ENCODE data around the gene NACC1. TPM values are rescaled to one million over a fixed set of nuclear protein-coding genes. Genes with fewer than 3 reads are reported as not detected.

Gene NACC1
- total and polyA plus RNA-seq, 2 donors (not counting 3 experiments of a cell fraction or from before 2014, with no cell fraction given) = 97.6 to 120 TPM

DNA sequence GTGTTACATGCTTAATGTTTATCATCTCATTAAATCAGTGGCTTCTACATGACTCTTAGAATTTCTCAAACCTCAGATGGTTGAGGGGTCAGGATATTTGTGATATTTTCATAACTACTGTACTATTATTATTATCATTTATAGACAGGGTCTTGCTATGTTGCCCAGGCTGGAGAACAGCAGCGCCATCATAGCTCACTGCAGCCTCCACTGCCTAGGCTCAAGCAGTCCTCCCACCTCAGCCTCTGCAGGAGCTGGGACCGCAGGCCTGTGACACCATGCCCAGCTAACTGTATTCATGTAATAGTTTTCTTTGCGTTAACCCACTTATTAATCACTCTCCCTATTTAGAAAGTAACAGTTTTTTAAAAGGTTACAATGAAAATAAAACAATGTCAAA lies 41.6 kb downstream of the NACC1 start:
- H3K36me3 ChIP-seq (ENCODE audit: control insufficient read depth in 2 of 2, extremely low read depth in 1 of 2, insufficient read depth in 2 of 2, low read length in 2 of 2) = no peaks in the 10 kb centered on the region
- DNase-seq (ENCODE audit: low read depth, low spot score) = no peak
- FAIRE-seq = no peak
- no peaks in the 10 kb centered on the region for H3K9me1 ChIP-seq (replicated peaks; ENCODE audit: control insufficient read depth, extremely low read depth, insufficient read depth, low read length)
- no peaks in the 10 kb centered on the region for H3K27me3 ChIP-seq (ENCODE audit: control insufficient read depth in 2 of 2, insufficient read depth in 2 of 2, low read length in 2 of 2)
- intact Hi-C loops (cut with micrococcal nuclease) = no loop called here
- dilution Hi-C loops (cut with MboI; ENCODE audit: extremely low pct_ligation_motif_present, low sequenced_read_pairs) = no loop called here
- TF ChIP-seq EZH2 (IDR thresholded peaks at IDR 0.05; ENCODE audit: borderline replicate concordance, low read depth, low read length, severe bottlenecking) = no peak
- TF ChIP-seq POLR2A (IDR thresholded peaks at IDR 0.05; ENCODE audit: low read depth, low read length) = no peak
- TF ChIP-seq MYC (IDR thresholded peaks at IDR 0.05; ENCODE audit: low read depth, low read length) = no peak
- TF ChIP-seq FOS (IDR thresholded peaks at IDR 0.05; ENCODE audit: borderline replicate concordance, insufficient read depth, low read length) = no peak
- no peak for TF ChIP-seq JUN (IDR thresholded peaks at IDR 0.05; ENCODE audit: borderline replicate concordance, insufficient read depth, insufficient read length, low read depth)
- TF ChIP-seq GATA2 (IDR thresholded peaks at IDR 0.05; ENCODE audit: insufficient read depth, insufficient read length, low read depth, low read length) = no peak
- TF ChIP-seq, protein P1, sequence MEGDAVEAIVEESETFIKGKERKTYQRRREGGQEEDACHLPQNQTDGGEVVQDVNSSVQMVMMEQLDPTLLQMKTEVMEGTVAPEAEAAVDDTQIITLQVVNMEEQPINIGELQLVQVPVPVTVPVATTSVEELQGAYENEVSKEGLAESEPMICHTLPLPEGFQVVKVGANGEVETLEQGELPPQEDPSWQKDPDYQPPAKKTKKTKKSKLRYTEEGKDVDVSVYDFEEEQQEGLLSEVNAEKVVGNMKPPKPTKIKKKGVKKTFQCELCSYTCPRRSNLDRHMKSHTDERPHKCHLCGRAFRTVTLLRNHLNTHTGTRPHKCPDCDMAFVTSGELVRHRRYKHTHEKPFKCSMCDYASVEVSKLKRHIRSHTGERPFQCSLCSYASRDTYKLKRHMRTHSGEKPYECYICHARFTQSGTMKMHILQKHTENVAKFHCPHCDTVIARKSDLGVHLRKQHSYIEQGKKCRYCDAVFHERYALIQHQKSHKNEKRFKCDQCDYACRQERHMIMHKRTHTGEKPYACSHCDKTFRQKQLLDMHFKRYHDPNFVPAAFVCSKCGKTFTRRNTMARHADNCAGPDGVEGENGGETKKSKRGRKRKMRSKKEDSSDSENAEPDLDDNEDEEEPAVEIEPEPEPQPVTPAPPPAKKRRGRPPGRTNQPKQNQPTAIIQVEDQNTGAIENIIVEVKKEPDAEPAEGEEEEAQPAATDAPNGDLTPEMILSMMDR (IDR thresholded peaks at IDR 0.05; ENCODE audit: extremely low read depth in 1 of 2, insufficient read depth in 1 of 2, low read depth in 1 of 2, low read length in 2 of 2) = no peak
- no peak overlapping the region for H3K9ac ChIP-seq (replicated peaks; ENCODE audit: extremely low read depth, insufficient read depth, low read length)
- H2AFZ ChIP-seq (ENCODE audit: low read depth, low read length) = no peak overlapping the region
- no peak overlapping the region for H3K27ac ChIP-seq (ENCODE audit: insufficient read depth, low read depth, low read length)
- BruUV-seq (replicated peaks) = no TSS peak
- ChIA-PET POLR2A (no interaction called here), CTCF (no interaction called here)
- H3K4me1 ChIP-seq (ENCODE audit: control insufficient read depth, extremely low read depth, insufficient read depth, low read length) = peaks cover 40% of the 10 kb centered on the region
- H4K20me1 ChIP-seq (replicated peaks; ENCODE audit: control insufficient read depth, extremely low read depth, insufficient read depth, low read length) = no peaks in the 10 kb centered on the region
- H3K9me3 ChIP-seq (replicated peaks; ENCODE audit: control insufficient read depth, insufficient read depth, low read length) = no peaks in the 10 kb centered on the region
- H3K79me2 ChIP-seq (ENCODE audit: control insufficient read depth, insufficient read depth, low read length) = peaks cover 6% of the 10 kb centered on the region
- H3K4me3 ChIP-seq (replicated peaks in 1 of 3; ENCODE audit: insufficient read depth in 1 of 3, low read depth in 1 of 3, low read length in 3 of 3) = no peak overlapping the region
- H3K4me2 ChIP-seq (ENCODE audit: insufficient read depth, low read length) = no peak overlapping the region

DNA sequence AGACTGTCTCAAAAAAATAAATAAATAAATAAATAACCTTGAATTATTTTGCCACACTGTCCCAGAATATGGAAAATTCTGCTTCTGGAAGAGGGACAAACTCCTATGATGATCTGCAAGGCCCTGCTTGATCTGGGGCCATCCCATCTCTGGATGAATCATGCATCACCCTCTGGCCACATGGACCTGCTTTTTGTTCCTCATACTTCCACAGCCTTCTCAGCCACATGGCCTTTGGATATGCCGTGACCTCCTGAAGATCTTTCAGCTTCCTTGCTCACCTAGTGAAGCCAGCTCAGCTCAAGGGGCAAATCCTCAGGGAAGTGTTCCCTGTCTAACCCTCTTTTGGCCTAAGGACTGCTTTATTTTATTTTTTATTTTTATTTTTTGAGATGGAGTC lies 42.5 kb downstream of the NACC1 start:
- no peak overlapping the region for H3K4me2 ChIP-seq (ENCODE audit: insufficient read depth, low read length)
- intact Hi-C loops (cut with micrococcal nuclease) = no loop called here
- ChIA-PET CTCF (no interaction called here), POLR2A (no interaction called here)
- FAIRE-seq = no peak
- no TSS peak for BruUV-seq (replicated peaks)
- dilution Hi-C loops (cut with MboI; ENCODE audit: extremely low pct_ligation_motif_present, low sequenced_read_pairs) = no loop called here
- H3K9me3 ChIP-seq (replicated peaks; ENCODE audit: control insufficient read depth, insufficient read depth, low read length) = no peaks in the 10 kb centered on the region
- H3K9ac ChIP-seq (replicated peaks; ENCODE audit: extremely low read depth, insufficient read depth, low read length) = no peak overlapping the region
- H2AFZ ChIP-seq (ENCODE audit: low read depth, low read length) = no peak overlapping the region
- no peak overlapping the region for H3K27ac ChIP-seq (ENCODE audit: insufficient read depth, low read depth, low read length)
- no peaks in the 10 kb centered on the region for H3K36me3 ChIP-seq (ENCODE audit: control insufficient read depth in 2 of 2, extremely low read depth in 1 of 2, insufficient read depth in 2 of 2, low read length in 2 of 2)
- DNase-seq (ENCODE audit: low read depth, low spot score) = no peak
- no peak overlapping the region for H3K4me3 ChIP-seq (replicated peaks in 1 of 3; ENCODE audit: insufficient read depth in 1 of 3, low read depth in 1 of 3, low read length in 3 of 3)
- peaks cover 41% of the 10 kb centered on the region for H3K4me1 ChIP-seq (ENCODE audit: control insufficient read depth, extremely low read depth, insufficient read depth, low read length)
- TF ChIP-seq GATA2 (IDR thresholded peaks at IDR 0.05; ENCODE audit: insufficient read depth, insufficient read length, low read depth, low read length) = no peak
- TF ChIP-seq POLR2A (IDR thresholded peaks at IDR 0.05; ENCODE audit: low read depth, low read length) = no peak
- TF ChIP-seq, protein P1 (IDR thresholded peaks at IDR 0.05; ENCODE audit: extremely low read depth in 1 of 2, insufficient read depth in 1 of 2, low read depth in 1 of 2, low read length in 2 of 2) = no peak
- no peak for TF ChIP-seq MYC (IDR thresholded peaks at IDR 0.05; ENCODE audit: low read depth, low read length)
- TF ChIP-seq, protein P2, sequence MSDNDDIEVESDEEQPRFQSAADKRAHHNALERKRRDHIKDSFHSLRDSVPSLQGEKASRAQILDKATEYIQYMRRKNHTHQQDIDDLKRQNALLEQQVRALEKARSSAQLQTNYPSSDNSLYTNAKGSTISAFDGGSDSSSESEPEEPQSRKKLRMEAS (IDR thresholded peaks at IDR 0.05; ENCODE audit: insufficient read depth, insufficient read length) = no peak
- no peak for TF ChIP-seq JUN (IDR thresholded peaks at IDR 0.05; ENCODE audit: borderline replicate concordance, insufficient read depth, insufficient read length, low read depth)
- TF ChIP-seq POLR2AphosphoS5 (IDR thresholded peaks at IDR 0.05; ENCODE audit: insufficient read depth, low read depth, low read length) = no peak
- no peak for TF ChIP-seq FOS (IDR thresholded peaks at IDR 0.05; ENCODE audit: borderline replicate concordance, insufficient read depth, low read length)
- TF ChIP-seq EZH2 (IDR thresholded peaks at IDR 0.05; ENCODE audit: borderline replicate concordance, low read depth, low read length, severe bottlenecking) = no peak
- no peaks in the 10 kb centered on the region for H3K27me3 ChIP-seq (ENCODE audit: control insufficient read depth in 2 of 2, insufficient read depth in 2 of 2, low read length in 2 of 2)
- H3K79me2 ChIP-seq (ENCODE audit: control insufficient read depth, insufficient read depth, low read length) = no peaks in the 10 kb centered on the region
- no peaks in the 10 kb centered on the region for H4K20me1 ChIP-seq (replicated peaks; ENCODE audit: control insufficient read depth, extremely low read depth, insufficient read depth, low read length)
- H3K9me1 ChIP-seq (replicated peaks; ENCODE audit: control insufficient read depth, extremely low read depth, insufficient read depth, low read length) = no peaks in the 10 kb centered on the region
